Left ventricle myocardium superior (tissue), 1 donor: ENCODE results near the gene FOXR2. TPM values are rescaled to one million over a fixed set of nuclear protein-coding genes. Genes with fewer than 3 reads are reported as not detected.

ENCODE experiments used
- ATAC-seq: fragments of 200-7000 bp; cut with Tn5 transposase; one replicate; pipeline ENCODE4 v1.9.1; 2020; ENCODE audit warnings: mild to moderate bottlenecking, moderate library complexity
- DNase-seq: peaks from one replicate; pipeline ENCODE4 v3.0.0-alpha.2; 2020
- intact Hi-C: fragments of 100-400 bp; cut with micrococcal nuclease; formaldehyde crosslinking; loops from one replicate; pipeline ENCODE4 v1.11.0; 2022
- long read RNA-seq: library from polyadenylated mRNA; unstranded; transcript quantifications from one replicate; pipeline ENCODE4 v2.0.0, GENCODE V29; 2021
- total RNA-seq: library from RNA; stranded (reverse); fragmentation: NEBNext Ultra II Directional; extraction: Animal tissue kit (Norgen Biotek cat#: 25700); gene quantifications from one replicate; pipeline ENCODE4 v1.2.1, GENCODE V29; 2021
- donor health status: DM: no; HTN: yes; CAD: no; lungs with severe emphysema.

Gene FOXR2, protein sequence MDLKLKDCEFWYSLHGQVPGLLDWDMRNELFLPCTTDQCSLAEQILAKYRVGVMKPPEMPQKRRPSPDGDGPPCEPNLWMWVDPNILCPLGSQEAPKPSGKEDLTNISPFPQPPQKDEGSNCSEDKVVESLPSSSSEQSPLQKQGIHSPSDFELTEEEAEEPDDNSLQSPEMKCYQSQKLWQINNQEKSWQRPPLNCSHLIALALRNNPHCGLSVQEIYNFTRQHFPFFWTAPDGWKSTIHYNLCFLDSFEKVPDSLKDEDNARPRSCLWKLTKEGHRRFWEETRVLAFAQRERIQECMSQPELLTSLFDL
- total RNA-seq = not detected
- long read RNA-seq = 0 reads

DNA sequence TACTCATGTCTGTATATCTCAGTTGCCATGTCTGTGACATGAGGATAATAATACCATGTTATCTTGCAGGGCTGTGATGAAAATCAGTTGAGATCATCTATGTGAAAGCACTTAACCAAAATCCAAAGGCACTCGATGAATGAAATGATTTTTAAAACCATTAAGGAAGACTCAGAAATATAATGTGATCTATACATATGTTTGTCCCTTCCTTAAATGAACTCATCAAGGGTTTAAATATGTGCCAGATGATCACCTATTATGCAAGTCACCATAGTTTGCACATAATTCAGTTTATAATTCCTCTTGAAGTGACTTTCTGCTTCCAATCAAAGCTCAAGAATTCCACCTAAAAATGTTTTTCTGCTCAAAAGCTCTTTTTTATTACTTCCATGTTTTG is at the start of gene FOXR2:
Gene FOXR2 (plus strand): TSS at position 301 of the 400 bp plus-strand sequence. CDS start 312 bp downstream, outside the sequence.
- ATAC-seq = no peak
- intact Hi-C loops = no loop called here
- DNase-seq = no peak

GRCh38 chrX:55579115-55579514 is 44.1 kb upstream of the FOXR2 start:
- no peak for ATAC-seq
- intact Hi-C loops = no loop called here

DNA sequence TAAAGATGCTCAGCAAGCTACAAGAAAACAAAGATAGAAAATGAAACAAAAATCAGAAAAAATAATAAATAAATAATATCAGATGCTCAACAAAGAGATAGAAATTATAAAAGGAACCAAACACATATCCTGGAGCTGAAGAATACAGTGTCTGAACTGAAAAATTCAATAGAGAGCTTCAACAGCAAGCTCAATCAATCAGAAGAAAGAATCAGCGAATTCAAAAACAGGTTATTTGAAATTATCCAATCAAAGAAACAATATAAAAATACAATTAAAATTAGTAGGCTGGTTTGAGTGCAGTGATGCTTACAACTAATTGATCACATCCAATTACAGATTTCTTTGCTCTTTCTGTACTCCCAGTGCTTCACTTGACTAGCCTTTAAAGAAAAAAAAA is 40.8 kb upstream of the FOXR2 start:
- intact Hi-C loops = no loop called here
- DNase-seq = no peak
- no peak for ATAC-seq

More at GRCh38 chrX:55579115-55579514, 44.1 kb upstream of the FOXR2 start:
- no peak for DNase-seq

- intact Hi-C loops = no loop called here
- no peak for ATAC-seq
- DNase-seq = no peak
Measured at GRCh38 chrX:55593296-55593695, 29.9 kb upstream of the FOXR2 start.

DNA sequence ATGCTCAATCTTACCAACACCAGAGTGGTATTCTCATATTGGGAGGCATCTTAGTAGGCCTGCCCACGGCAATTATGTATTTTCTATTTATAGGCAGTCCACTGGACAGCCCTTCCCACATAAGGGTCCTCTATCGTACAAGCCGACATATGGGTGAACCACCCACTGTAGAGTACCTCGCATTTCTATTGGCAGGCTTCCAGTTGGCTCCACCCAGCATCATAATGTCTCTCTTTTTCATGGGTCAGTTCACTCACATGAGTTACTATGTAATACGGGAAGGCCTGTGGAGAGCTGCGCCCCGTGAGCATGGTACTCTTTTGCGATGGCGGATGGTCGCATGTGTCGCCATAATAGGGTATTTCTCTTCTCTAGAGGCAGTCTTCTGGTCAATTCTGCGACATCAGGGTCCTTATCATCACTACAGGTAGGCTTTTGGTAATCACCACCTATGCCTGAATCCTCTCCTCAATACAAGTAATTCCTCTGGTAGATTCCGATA is 29.4 kb upstream of the FOXR2 start:
- no peak for DNase-seq
- no peak for ATAC-seq
- intact Hi-C loops = no loop called here

- intact Hi-C loops = no loop called here
- no peak for DNase-seq
- no peak for ATAC-seq
Measured at GRCh38 chrX:55598333-55598732, 24.9 kb upstream of the FOXR2 start.

- intact Hi-C loops = no loop called here
- ATAC-seq = no peak
- DNase-seq = no peak
Measured at GRCh38 chrX:55619547-55619946, 3.7 kb upstream of the FOXR2 start.

- DNase-seq = no peak
- intact Hi-C loops = no loop called here
- no peak for ATAC-seq
Measured at GRCh38 chrX:55624403-55624802, 1.2 kb downstream of the FOXR2 start.

DNA sequence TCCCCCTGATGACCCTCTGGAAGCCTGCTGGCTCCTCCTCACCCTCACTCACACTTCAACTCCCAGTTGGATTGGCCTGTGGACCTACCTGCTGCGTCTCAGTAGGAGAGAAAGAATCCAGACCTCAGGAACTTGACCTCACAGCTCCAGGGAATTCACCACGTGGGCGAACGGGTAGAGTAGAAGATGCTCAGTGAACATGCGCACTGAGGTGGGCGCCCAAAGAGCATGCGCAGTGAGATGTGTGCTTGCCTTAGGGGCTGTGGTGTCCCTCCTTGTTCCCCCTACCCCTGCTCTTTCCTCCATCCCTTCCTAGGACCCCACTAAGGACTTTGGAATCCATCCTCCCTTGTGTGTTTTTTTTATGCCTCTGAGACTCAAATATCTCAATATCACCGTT is 12.9 kb downstream of the FOXR2 start:
- intact Hi-C loops = no loop called here
- ATAC-seq (no peak), DNase-seq (no peak)

DNA sequence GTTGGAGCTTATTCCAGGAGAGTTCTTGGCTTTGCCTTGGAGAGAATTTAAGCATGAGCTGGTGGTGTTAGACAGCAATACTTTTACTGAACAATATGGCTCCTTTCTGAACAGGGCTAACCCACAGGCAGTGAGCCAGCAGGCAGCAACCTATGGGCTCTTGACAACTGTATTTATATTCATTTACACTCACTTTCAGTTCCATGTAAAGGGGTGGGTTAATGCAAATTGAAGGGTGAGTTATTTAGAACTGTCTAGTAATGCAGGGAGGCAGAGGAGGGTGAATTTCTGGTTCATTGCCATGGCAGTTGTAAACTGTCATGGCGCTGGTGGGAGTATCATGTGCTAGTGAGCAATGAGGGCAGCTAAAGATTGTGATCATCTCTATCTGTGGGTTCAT is 15.7 kb downstream of the FOXR2 start:
- no peak for ATAC-seq
- no peak for DNase-seq
- intact Hi-C loops = no loop called here

GRCh38 chrX:55640854-55641253 is 17.7 kb downstream of the FOXR2 start:
- ATAC-seq = no peak
- no peak for DNase-seq
- intact Hi-C loops = no loop called here

- no peak for ATAC-seq
- intact Hi-C loops = no loop called here
- no peak for DNase-seq
Measured at GRCh38 chrX:55648434-55648833, 25.2 kb downstream of the FOXR2 start.

DNA sequence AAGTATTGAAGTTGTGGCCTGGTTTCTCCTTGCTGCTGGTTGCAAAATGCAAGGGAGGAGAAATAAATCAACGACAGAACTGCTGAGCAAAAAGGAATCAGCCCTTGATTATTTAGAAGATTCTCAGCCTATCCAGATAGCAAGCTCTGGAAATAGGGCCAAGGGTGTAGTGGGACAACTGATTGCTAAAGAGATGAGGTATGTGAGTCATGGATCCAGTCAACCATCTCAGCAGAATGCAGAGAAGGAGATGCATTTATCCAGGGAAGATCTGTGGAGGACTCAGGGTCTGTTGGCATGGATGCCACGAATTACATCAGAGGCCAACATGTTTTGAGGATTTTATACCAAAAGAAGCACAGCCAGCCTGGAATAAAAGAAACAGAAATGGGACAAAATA is 36.7 kb downstream of the FOXR2 start:
- no peak for ATAC-seq
- intact Hi-C loops = no loop called here
- DNase-seq = no peak

DNA sequence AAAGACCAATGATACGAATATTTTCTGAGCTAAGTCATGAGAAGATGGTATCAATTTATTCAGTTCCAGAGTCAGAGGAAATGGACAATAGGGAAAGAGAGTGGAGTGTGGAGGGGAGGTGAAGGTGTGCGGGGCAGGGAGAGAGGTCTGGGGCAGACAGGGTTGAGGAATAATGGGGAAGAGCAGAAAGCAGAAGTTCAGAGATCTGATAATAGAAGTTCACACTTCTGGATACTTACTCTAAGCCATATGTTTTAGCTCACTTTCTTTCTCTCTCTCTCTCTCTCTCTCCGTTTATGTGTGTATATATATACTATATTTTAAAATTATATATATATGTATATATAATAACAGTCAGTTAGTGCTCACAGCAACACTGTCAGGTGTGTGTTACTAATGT is 40.4 kb downstream of the FOXR2 start:
- intact Hi-C loops = no loop called here
- ATAC-seq (no peak), DNase-seq (no peak)

GRCh38 chrX:55668084-55668483 is 44.9 kb downstream of the FOXR2 start:
- no peak for ATAC-seq
- no peak for DNase-seq
- intact Hi-C loops = no loop called here

Other genes starting within 250 kb of the FOXR2 start
- 8.2 TPM for gene MAGEH1, start 171.3 kb upstream of the FOXR2 start, total RNA-seq
- gene USP51, start 133.6 kb upstream of the FOXR2 start, total RNA-seq = 1.5 TPM
- gene RRAGB, start 94.3 kb downstream of the FOXR2 start, total RNA-seq = 9.9 TPM